GM21423 (cell line): ENCODE data around the gene PSMC1.
"Not testable (repeated sequence)": the region's sequence is repeated elsewhere in the genome, so short reads cannot be mapped to it uniquely, and the experiment has no call there.

ENCODE experiments used
- ATAC-seq: cut with Tn5 transposase; IDR thresholded peaks from one replicate; pipeline ENCODE4 v1.9.1; 2021; ENCODE audit warnings: mild to moderate bottlenecking, moderate library complexity; ENCODE audit not compliant: unreplicated experiment

Gene PSMC1

GRCh38 chr14:90256354-90257131 lies at the start of gene PSMC1:
PSMC1 (plus strand) TSS chr14:90256553; CDS start chr14:90256598, 45 bp downstream.
- ATAC-seq, result peak; percentile 96

GRCh38 chr14:90213099-90213748 lies 43.1 kb upstream of the PSMC1 start:
- ATAC-seq, result no peak

GRCh38 chr14:90228478-90228877 lies 27.9 kb upstream of the PSMC1 start:
- no peak for ATAC-seq

- ATAC-seq, result not testable (repeated sequence)
Measured at GRCh38 chr14:90229942-90230341, 26.4 kb upstream of the PSMC1 start.

- ATAC-seq, result peak; percentile 75
Measured at GRCh38 chr14:90235179-90235976, 21.0 kb upstream of the PSMC1 start.

- no peak for ATAC-seq
Measured at GRCh38 chr14:90239139-90239538, 17.2 kb upstream of the PSMC1 start.

GRCh38 chr14:90242444-90242843 lies 13.9 kb upstream of the PSMC1 start:
- no peak for ATAC-seq

GRCh38 chr14:90246936-90247335 lies 9.4 kb upstream of the PSMC1 start:
- ATAC-seq, result no peak

GRCh38 chr14:90247441-90247840 lies 8.9 kb upstream of the PSMC1 start:
- not testable (repeated sequence) for ATAC-seq

GRCh38 chr14:90248594-90248993 lies 7.8 kb upstream of the PSMC1 start:
- ATAC-seq, result no peak

GRCh38 chr14:90253826-90254225 lies 2.5 kb upstream of the PSMC1 start:
- ATAC-seq, result no peak

GRCh38 chr14:90255871-90256270 lies 482 bp upstream of the PSMC1 start:
- ATAC-seq, result no peak

- peak; percentile 81 for ATAC-seq
Measured at GRCh38 chr14:90263748-90264449, 7.5 kb downstream of the PSMC1 start.

- no peak for ATAC-seq
Measured at GRCh38 chr14:90266441-90267154, 10.2 kb downstream of the PSMC1 start.

GRCh38 chr14:90268420-90268819 lies 12.1 kb downstream of the PSMC1 start:
- ATAC-seq, result no peak

- no peak for ATAC-seq
Measured at GRCh38 chr14:90272523-90272922, 16.2 kb downstream of the PSMC1 start.

- ATAC-seq, result no peak
Measured at GRCh38 chr14:90273532-90273931, 17.2 kb downstream of the PSMC1 start.

GRCh38 chr14:90274019-90274418 lies 17.7 kb downstream of the PSMC1 start:
- no peak for ATAC-seq

GRCh38 chr14:90274808-90275457 lies 18.6 kb downstream of the PSMC1 start:
- ATAC-seq, result no peak

- no peak for ATAC-seq
Measured at GRCh38 chr14:90275458-90275814, 19.1 kb downstream of the PSMC1 start.
